Body of pancreas (tissue), 4 donors: Measurements from ENCODE around the gene HSPBAP1.

Experiments
- CTCF ChIP-seq, 7 experiments: fragments of 450-650 bp in 4 of 7; fragments of 200-600 bp in 3 of 7; sonication (generic) in 3 of 7; IDR thresholded peaks; one replicate each; pipeline ENCODE4 v1.5.1; 2016 to 2019; ENCODE audit warnings: antibody characterized with exemption in 7 of 7
- POLR2A ChIP-seq, 3 donors: fragments of 450-650 bp; IDR thresholded peaks; one replicate each; pipeline ENCODE4 v1.6.1; 2016; ENCODE audit warnings: antibody characterized with exemption in 3 of 3, mild to moderate bottlenecking in 2 of 3

- TF ChIP-seq CTCF (IDR thresholded peaks at IDR 0.05) (no peak), POLR2A (IDR thresholded peaks at IDR 0.05) (no peak)
Measured at GRCh38 chr3:122773944-122774509, 19.6 kb downstream of the HSPBAP1 start.
